IMR-90 (cell line): ENCODE results near the gene MCF2L2. TPM values are rescaled to one million over a fixed set of nuclear protein-coding genes. Genes with fewer than 3 reads are reported as not detected.

Experiments used
- ATAC-seq: fragments of 200-7000 bp; cut with Tn5 transposase; 2 replicates; pipeline ENCODE4 v1.9.1; 2020; ENCODE audit warnings: low read depth, mild to moderate bottlenecking, moderate library complexity
- BruUV-seq: library from RNA; stranded (reverse); fragments of 400-500 nt; replicated peaks from 2 replicates; lab custom pipeline; 2021; lab: Mats Ljungman, UMichigan
- CTCF ChIA-PET: fragments of 300-600 bp; formaldehyde crosslinking; extraction: SDS; loops from one replicate; lab custom pipeline; 2021; ENCODE audit warnings: antibody characterized with exemption; lab: Yijun Ruan, JAX
- POLR2A ChIA-PET: fragments of 300-600 bp; sonication (Branson Sonifier 250); formaldehyde crosslinking; loops from one replicate; lab custom pipeline; 2022; ENCODE audit warnings: antibody characterized with exemption; ENCODE audit not compliant: unreplicated experiment; lab: Charles Lee
- DNase-seq: peaks from one replicate; pipeline ENCODE4 v3.0.0; 2013
- H2AFZ ChIP-seq: replicated peaks from 2 replicates; pipeline ENCODE3; 2013; ENCODE audit warnings: low read length, mild to moderate bottlenecking; ENCODE audit not compliant: poor library complexity
- H2AK5ac ChIP-seq: 2 replicates; pipeline ENCODE4 v1.6.1; 2013; ENCODE audit warnings: low read depth, low read length, inconsistent platforms
- H2AK9ac ChIP-seq: replicated peaks from 2 replicates; pipeline ENCODE3; 2013; ENCODE audit warnings: mild to moderate bottlenecking, low read depth, low read length, moderate library complexity; ENCODE audit not compliant: poor library complexity
- H2BK120ac ChIP-seq: 2 replicates; pipeline ENCODE4 v1.6.1; 2013; ENCODE audit warnings: low read depth, low read length, inconsistent platforms
- H2BK15ac ChIP-seq: 3 replicates; pipeline ENCODE4 v1.6.1; 2013; ENCODE audit warnings: low read depth, low read length, inconsistent platforms
- H2BK20ac ChIP-seq: 2 replicates; pipeline ENCODE4 v1.6.1; 2013; ENCODE audit warnings: low read depth, mild to moderate bottlenecking, inconsistent platforms, low read length, moderate library complexity
- H2BK5ac ChIP-seq: 2 replicates; pipeline ENCODE4 v1.6.1; 2013; ENCODE audit warnings: mild to moderate bottlenecking, low read depth, low read length, inconsistent platforms; ENCODE audit not compliant: poor library complexity, severe bottlenecking
- H3K14ac ChIP-seq: replicated peaks from 2 replicates; pipeline ENCODE4 v1.6.1; 2013; ENCODE audit warnings: low read depth, low read length, inconsistent platforms
- H3K18ac ChIP-seq: 2 replicates; pipeline ENCODE4 v1.6.1; 2013; ENCODE audit warnings: low read depth, low read length, control low read depth
- H3K23ac ChIP-seq: 2 replicates; pipeline ENCODE4 v1.6.1; 2013; ENCODE audit warnings: low read depth, low read length, inconsistent platforms
- H3K27ac ChIP-seq: 2 replicates; pipeline ENCODE4 v1.5.1; 2013; ENCODE audit warnings: mild to moderate bottlenecking, control low read depth, low read length; ENCODE audit not compliant: insufficient read depth
- H3K27me3 ChIP-seq: 2 replicates; pipeline ENCODE4 v1.6.1; 2013; ENCODE audit warnings: low read length; ENCODE audit not compliant: control insufficient read depth, insufficient read depth
- H3K36me3 ChIP-seq: 2 replicates; pipeline ENCODE4 v1.6.1; 2013; ENCODE audit warnings: low read length, mixed read lengths; ENCODE audit not compliant: control insufficient read depth, insufficient read depth
- H3K4ac ChIP-seq: 2 replicates; pipeline ENCODE4 v1.6.1; 2013; ENCODE audit warnings: low read depth, low read length, inconsistent platforms
- H3K4me1 ChIP-seq: 2 replicates; pipeline ENCODE4 v1.6.1; 2013; ENCODE audit warnings: low read length, mixed read lengths; ENCODE audit not compliant: control insufficient read depth, insufficient read depth
- H3K4me2 ChIP-seq: 2 replicates; pipeline ENCODE4 v1.6.1; 2013; ENCODE audit warnings: low read depth, mild to moderate bottlenecking, control low read depth, low read length, moderate library complexity
- H3K4me3 ChIP-seq: 2 replicates; pipeline ENCODE4 v1.5.1; 2013; ENCODE audit warnings: low read depth, mild to moderate bottlenecking, control low read depth, low read length, moderate library complexity; ENCODE audit not compliant: insufficient read depth
- H3K56ac ChIP-seq: 2 replicates; pipeline ENCODE4 v1.6.1; 2013; ENCODE audit warnings: low read length, inconsistent platforms; ENCODE audit not compliant: insufficient read depth; ENCODE audit errors: extremely low read depth
- H3K79me1 ChIP-seq, 2 experiments: 2 replicates each; pipeline ENCODE4 v1.6.1; 2013; ENCODE audit warnings: low read length in 2 of 2, inconsistent platforms in 1 of 2, low read depth in 1 of 2
- H3K9ac ChIP-seq: 2 replicates; pipeline ENCODE4 v1.6.1; 2013; ENCODE audit warnings: low read depth, low read length, control low read depth
- H3K9me1 ChIP-seq: 2 replicates; pipeline ENCODE4 v1.6.1; 2013; ENCODE audit warnings: low read length, inconsistent platforms; ENCODE audit not compliant: insufficient read depth
- H3K9me3 ChIP-seq: 2 replicates; pipeline ENCODE4 v1.6.1; 2013; ENCODE audit warnings: low read length; ENCODE audit not compliant: control insufficient read depth, insufficient read depth
- H4K20me1 ChIP-seq: 2 replicates; pipeline ENCODE4 v1.6.1; 2013; ENCODE audit warnings: low read length, inconsistent platforms; ENCODE audit not compliant: insufficient read depth
- H4K5ac ChIP-seq: 2 replicates; pipeline ENCODE4 v1.6.1; 2013; ENCODE audit warnings: mild to moderate bottlenecking, low read depth, low read length, control low read depth
- H4K8ac ChIP-seq, 2 experiments: 2 replicates each; pipeline ENCODE4 v1.6.1; 2013; ENCODE audit warnings: low read depth in 2 of 2, low read length in 2 of 2, control low read depth in 1 of 2, inconsistent platforms in 1 of 2
- H4K91ac ChIP-seq: 2 replicates; pipeline ENCODE4 v1.6.1; 2013; ENCODE audit warnings: low read depth, low read length, inconsistent platforms; ENCODE audit not compliant: insufficient read depth
- CEBPB ChIP-seq: IDR thresholded peaks from 2 replicates; pipeline ENCODE4 v1.6.1; 2012; ENCODE audit warnings: low read depth, low read length, improper control_type of control experiment
- CHD1 ChIP-seq: IDR thresholded peaks from 2 replicates; pipeline ENCODE4 v1.6.1; 2012; ENCODE audit warnings: low read depth, low read length, improper control_type of control experiment
- CTCF ChIP-seq: conservative IDR thresholded peaks from 2 replicates; pipeline ENCODE4 v1.5.1; 2012; ENCODE audit warnings: mild to moderate bottlenecking, low read depth, low read length, improper control_type of control experiment
- ELK1 ChIP-seq: fragments of 150-350 bp; IDR thresholded peaks from 2 replicates; pipeline ENCODE4 v1.6.1; 2016; ENCODE audit warnings: low read depth, mild to moderate bottlenecking, low read length, moderate library complexity, borderline replicate concordance
- FOS ChIP-seq: fragments of 150-350 bp; IDR thresholded peaks from 2 replicates; pipeline ENCODE4 v1.6.1; 2016; ENCODE audit warnings: low read depth, low read length
- MAFK ChIP-seq: IDR thresholded peaks from 2 replicates; pipeline ENCODE4 v1.6.1; 2012; ENCODE audit warnings: low read depth, low read length, improper control_type of control experiment
- MAZ ChIP-seq: IDR thresholded peaks from 2 replicates; pipeline ENCODE4 v1.6.1; 2012; ENCODE audit warnings: low read depth, mild to moderate bottlenecking, low read length, improper control_type of control experiment, moderate library complexity, borderline replicate concordance
- POLR2A ChIP-seq: IDR thresholded peaks from 2 replicates; pipeline ENCODE4 v1.6.1; 2012; ENCODE audit warnings: mild to moderate bottlenecking, low read depth, low read length
- RAD21 ChIP-seq: IDR thresholded peaks from 2 replicates; pipeline ENCODE4 v1.6.1; 2012; ENCODE audit warnings: low read length, improper control_type of control experiment
- RCOR1 ChIP-seq: IDR thresholded peaks from 2 replicates; pipeline ENCODE4 v1.6.1; 2012; ENCODE audit warnings: mild to moderate bottlenecking, low read length, improper control_type of control experiment; ENCODE audit not compliant: insufficient replicate concordance
- RFX5 ChIP-seq: IDR thresholded peaks from 2 replicates; pipeline ENCODE4 v1.8.0; 2012; ENCODE audit warnings: low read depth, mild to moderate bottlenecking, low read length, moderate library complexity
- SMC3 ChIP-seq: fragments of 150-350 bp; IDR thresholded peaks from 2 replicates; pipeline ENCODE4 v1.6.1; 2016; ENCODE audit warnings: low read depth, mild to moderate bottlenecking, antibody characterized with exemption, low read length, moderate library complexity
- USF2 ChIP-seq: fragments of 150-350 bp; IDR thresholded peaks from 2 replicates; pipeline ENCODE4 v1.6.1; 2017; ENCODE audit warnings: mild to moderate bottlenecking, antibody characterized with exemption, low read length, low read depth
- WGBS, 2 experiments: methylation state at CpG; one replicate each; pipeline versions ENCODE4 v1.1.5 to v1.1.7; 2013; ENCODE audit warnings: missing lambda C conversion rate in 2 of 2; ENCODE audit not compliant: insufficient read length in 1 of 2; ENCODE audit errors: extremely low coverage in 2 of 2; 5-methylcytosine and 5-hydroxymethylcytosine counted together
- dilution Hi-C: fragments of 300-500 bp; cut with HindIII; formaldehyde crosslinking; loops from one replicate; pipeline ENCODE4 v1.14.3; 2018; ENCODE audit warnings: low sequenced_read_pairs; ENCODE audit not compliant: unreplicated experiment
- in situ Hi-C: fragments of 300-500 bp; cut with MboI; formaldehyde crosslinking; loops from 3 replicates; pipeline ENCODE4 v1.14.3; 2019; ENCODE audit warnings: low sequenced_read_pairs, inconsistent platforms, mixed read lengths
- intact Hi-C: fragments of 100-400 bp; cut with micrococcal nuclease; formaldehyde crosslinking; loops from 2 replicates; pipeline ENCODE4 v1.10.0; 2022
- polyA plus RNA-seq, 3 experiments: library from polyadenylated mRNA; depleted of rRNA; stranded (reverse); fragments of >200 nt; gene quantifications; 2 replicates each; pipeline ENCODE4 v1.2.3, GENCODE V29; 2012; ENCODE audit warnings: low replicate concordance in 1 of 3
- total RNA-seq: library from RNA; depleted of rRNA; stranded (reverse); fragments of >200 nt; gene quantifications from 2 replicates; pipeline ENCODE4 v1.2.3, GENCODE V29; 2012

The MCF2L2 gene
- total and polyA plus RNA-seq, 2 of the 4 experiments (the other 2 are of a cell fraction): under 0.01 TPM; not detected in 1

- Histone ChIP-seq H2AK5ac (no peak overlapping the region), H3K14ac (no peak overlapping the region), H2BK20ac (no peak overlapping the region), H3K27ac (no peak overlapping the region), H3K4me1 (no peaks in the 10 kb centered on the region), H3K27me3 (peaks cover 31% of the 10 kb centered on the region), H3K56ac (no peak overlapping the region), H3K9me1 (no peaks in the 10 kb centered on the region), H3K4me2 (no peak overlapping the region), H2BK120ac (no peak overlapping the region), H4K91ac (no peak overlapping the region), H3K4me3 (no peak overlapping the region), H4K8ac (no peak overlapping the region), H3K18ac (no peak overlapping the region), H2BK15ac (no peak overlapping the region), H2BK5ac (no peak overlapping the region), H3K9me3 (no peaks in the 10 kb centered on the region), H2AK9ac (no peak overlapping the region), H2AFZ (no peak overlapping the region), H3K9ac (no peak overlapping the region), H3K23ac (no peak overlapping the region), H4K20me1 (no peaks in the 10 kb centered on the region), H3K79me1 (no peaks in the 10 kb centered on the region), H4K5ac (no peak overlapping the region), H3K36me3 (no peaks in the 10 kb centered on the region), H3K4ac (no peak overlapping the region)
- 100% methylated on average over 1 of the region's 4 CpGs; no CpG with 5 or more reads in 1 of the 2 experiments for WGBS, 2 experiments
- ChIA-PET POLR2A (no interaction called here), CTCF (no interaction called here)
- dilution Hi-C loops (no loop called here), intact Hi-C loops (no loop called here), in situ Hi-C loops (no loop called here)
- DNase-seq (no peak), ATAC-seq (no peak)
- TF ChIP-seq RCOR1: no peak
- TF ChIP-seq RFX5: no peak
- TF ChIP-seq FOS: no peak
- no peak for TF ChIP-seq ELK1
- no peak for TF ChIP-seq MAZ
- no peak for TF ChIP-seq USF2
- no peak for TF ChIP-seq CHD1
- TF ChIP-seq CEBPB: no peak
- no peak for TF ChIP-seq POLR2A
- TF ChIP-seq CTCF: no peak
- no peak for TF ChIP-seq SMC3
- no peak for TF ChIP-seq MAFK
- TF ChIP-seq RAD21: no peak
- BruUV-seq: no TSS peak
Observed at GRCh38 chr3:183227586-183227985, 200.8 kb downstream of the MCF2L2 start.
